HEK293 (cell line): ENCODE measurements around the gene SPEF1.

Source experiments
- CTCF ChIP-seq: fragments of 450-650 bp; formaldehyde crosslinking; IDR thresholded peaks from 2 replicates; pipeline ENCODE4 v1.5.1; 2016; ENCODE audit warnings: missing biosample characterization, missing genetic modification characterization
- PATZ1 ChIP-seq: fragments of 450-650 bp; formaldehyde crosslinking; IDR thresholded peaks from 2 replicates; pipeline ENCODE4 v1.5.1; 2016; ENCODE audit warnings: missing biosample characterization, missing genetic modification characterization
- PBX3 ChIP-seq: sonication (generic); formaldehyde crosslinking; IDR thresholded peaks from 2 replicates; pipeline ENCODE4 v1.8.1; 2022; ENCODE audit warnings: mild to moderate bottlenecking, moderate library complexity, missing genetic modification reagents
- REST ChIP-seq: fragments of 450-650 bp; formaldehyde crosslinking; IDR thresholded peaks from 2 replicates; pipeline ENCODE4 v1.5.1; 2016; ENCODE audit warnings: missing biosample characterization, missing genetic modification characterization
- SETDB1 ChIP-seq: IDR thresholded peaks from one replicate; pipeline ENCODE4 v1.6.1; 2017; ENCODE audit warnings: mild to moderate bottlenecking, low read length, moderate library complexity, mixed read lengths; ENCODE audit not compliant: insufficient read length
- WT1 ChIP-seq: fragments of 450-650 bp; formaldehyde crosslinking; IDR thresholded peaks from 2 replicates; pipeline ENCODE4 v1.5.1; 2016; ENCODE audit warnings: missing biosample characterization, missing genetic modification characterization
- ZBTB17 ChIP-seq: fragments of 450-650 bp; formaldehyde crosslinking; IDR thresholded peaks from 2 replicates; pipeline ENCODE4 v1.5.1; 2016; ENCODE audit warnings: missing biosample characterization, missing genetic modification characterization
- ZNF274 ChIP-seq, 2 experiments: fragments of 200-500 bp in 1 of 2; fragments of 450-650 bp in 1 of 2; sonication (Bioruptor generic) in 1 of 2; formaldehyde crosslinking in 1 of 2; IDR thresholded peaks; 2 replicates each; pipeline versions ENCODE4 v1.5.1 to v1.6.1; 2014 to 2016; ENCODE audit warnings: borderline replicate concordance in 1 of 2, inconsistent platforms in 1 of 2, low read length in 1 of 2, missing biosample characterization in 1 of 2, missing genetic modification characterization in 1 of 2
- ZNF549 ChIP-seq: fragments of 450-650 bp; IDR thresholded peaks from 2 replicates; pipeline ENCODE4 v1.5.1; 2018; ENCODE audit warnings: missing biosample characterization, missing genetic modification characterization, mild to moderate bottlenecking, inconsistent platforms, moderate library complexity
- ZNF621 ChIP-seq: fragments of 450-650 bp; formaldehyde crosslinking; IDR thresholded peaks from 2 replicates; pipeline ENCODE4 v1.5.1; 2017; ENCODE audit warnings: missing biosample characterization, missing genetic modification characterization
- ZNF791 ChIP-seq: fragments of 450-650 bp; formaldehyde crosslinking; IDR thresholded peaks from 2 replicates; pipeline ENCODE4 v1.5.1; 2016; ENCODE audit warnings: missing biosample characterization, missing genetic modification characterization
- ZNF837 ChIP-seq: fragments of 450-650 bp; formaldehyde crosslinking; IDR thresholded peaks from 2 replicates; pipeline ENCODE4 v1.5.1; 2016; ENCODE audit warnings: missing biosample characterization, missing genetic modification characterization
- TF ChIP-seq, protein P1 (sequence below): fragments of 450-650 bp; formaldehyde crosslinking; IDR thresholded peaks from 2 replicates; pipeline ENCODE4 v1.5.1; 2016; ENCODE audit warnings: missing biosample characterization, missing genetic modification characterization, low read depth

DNA sequence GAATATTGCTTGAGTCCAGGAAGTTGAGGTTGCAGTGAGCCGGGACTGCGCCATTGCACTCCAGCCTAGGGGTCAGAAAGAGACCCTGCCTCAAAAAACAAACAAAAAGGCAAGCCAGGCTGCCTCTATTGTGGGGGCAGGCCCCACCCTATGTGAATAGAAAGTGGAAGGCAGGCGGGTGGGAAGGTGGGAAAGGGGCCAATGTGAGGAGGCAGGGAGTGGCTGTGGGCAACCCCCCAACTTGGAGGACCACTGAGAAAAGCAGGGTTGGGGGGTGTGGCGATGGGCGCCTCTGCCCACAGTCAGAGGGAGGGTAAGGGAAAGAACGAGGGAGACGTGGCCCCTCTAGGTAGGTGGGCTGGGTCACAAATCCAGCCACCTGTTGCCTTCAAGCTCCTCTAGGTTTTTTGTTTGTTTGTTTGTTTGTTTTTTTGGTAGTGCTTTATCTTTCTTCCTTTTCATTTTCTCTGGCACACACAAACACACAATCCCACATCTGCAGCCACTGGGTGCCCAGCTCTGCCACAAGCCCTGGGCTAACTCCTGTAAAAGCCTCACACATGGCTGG is 33.8 kb upstream of the SPEF1 start:
- TF ChIP-seq ZBTB17 (tag by site-specific recombination) = no peak
- TF ChIP-seq CTCF = no peak
- no peak for TF ChIP-seq WT1
- TF ChIP-seq REST (tag by site-specific recombination) = no peak
- no peak for TF ChIP-seq PBX3 (CRISPR knock-in tag)
- no peak for TF ChIP-seq ZNF837 (tag by site-specific recombination)
- no peak for TF ChIP-seq ZNF549 (tag by site-specific recombination)
- TF ChIP-seq ZNF791 (tag by site-specific recombination) = no peak
- TF ChIP-seq PATZ1 = no peak
- no peak for TF ChIP-seq ZNF621 (tag by site-specific recombination)
- TF ChIP-seq SETDB1 = no peak
- TF ChIP-seq, protein P1, sequence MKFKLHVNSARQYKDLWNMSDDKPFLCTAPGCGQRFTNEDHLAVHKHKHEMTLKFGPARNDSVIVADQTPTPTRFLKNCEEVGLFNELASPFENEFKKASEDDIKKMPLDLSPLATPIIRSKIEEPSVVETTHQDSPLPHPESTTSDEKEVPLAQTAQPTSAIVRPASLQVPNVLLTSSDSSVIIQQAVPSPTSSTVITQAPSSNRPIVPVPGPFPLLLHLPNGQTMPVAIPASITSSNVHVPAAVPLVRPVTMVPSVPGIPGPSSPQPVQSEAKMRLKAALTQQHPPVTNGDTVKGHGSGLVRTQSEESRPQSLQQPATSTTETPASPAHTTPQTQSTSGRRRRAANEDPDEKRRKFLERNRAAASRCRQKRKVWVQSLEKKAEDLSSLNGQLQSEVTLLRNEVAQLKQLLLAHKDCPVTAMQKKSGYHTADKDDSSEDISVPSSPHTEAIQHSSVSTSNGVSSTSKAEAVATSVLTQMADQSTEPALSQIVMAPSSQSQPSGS = no peak
- no peak for TF ChIP-seq ZNF274 (IDR thresholded peaks at IDR 0.05; ENCODE audit: low read length)
- no peak for TF ChIP-seq ZNF274 (tag by site-specific recombination; IDR thresholded peaks at IDR 0.05; ENCODE audit: borderline replicate concordance)
